Activated CD8-positive, alpha-beta T cell treated with anti-CD3 and anti-CD28 coated beads for 36 hours (primary cell): Measurements from ENCODE around the gene NRROS. TPM values are rescaled to one million over a fixed set of nuclear protein-coding genes. Genes with fewer than 3 reads are reported as not detected.
"Not testable (repeated sequence)": the region's sequence is repeated elsewhere in the genome, so short reads cannot be mapped to it uniquely, and the experiment has no call there.

ENCODE experiments used
- ATAC-seq: fragments of 200-7000 bp; cut with Tn5 transposase; one replicate; pipeline ENCODE4 v1.10.0; 2021; ENCODE audit warnings: mild to moderate bottlenecking, moderate library complexity
- CTCF ChIA-PET: fragments of 350-600 bp; sonication (Branson Sonifier 250); formaldehyde crosslinking; loops from one replicate; lab custom pipeline; 2021; ENCODE audit warnings: antibody characterized with exemption; lab: Charles Lee
- POLR2A ChIA-PET: fragments of 350-600 bp; sonication (Branson Sonifier 250); formaldehyde crosslinking; loops from one replicate; lab custom pipeline; 2021; ENCODE audit warnings: antibody characterized with exemption; lab: Charles Lee
- DNase-seq: peaks from one replicate; pipeline ENCODE4 v3.0.0-alpha.2; 2020
- H3K27ac Mint-ChIP-seq: one replicate; pipeline ENCODE4 v1.8.0; 2021; ENCODE audit warnings: mild to moderate bottlenecking, mixed read lengths
- H3K27me3 Mint-ChIP-seq: one replicate; pipeline ENCODE4 v1.8.0; 2021; ENCODE audit warnings: mixed read lengths
- H3K36me3 Mint-ChIP-seq: one replicate; pipeline ENCODE4 v1.8.0; 2021; ENCODE audit warnings: low read depth, mixed read lengths
- H3K4me1 Mint-ChIP-seq: one replicate; pipeline ENCODE4 v1.8.0; 2021; ENCODE audit warnings: low read depth, mixed read lengths
- H3K4me3 Mint-ChIP-seq: one replicate; pipeline ENCODE4 v1.8.0; 2021; ENCODE audit warnings: mild to moderate bottlenecking, moderate library complexity, mixed read lengths
- H3K9me3 Mint-ChIP-seq: one replicate; pipeline ENCODE4 v1.8.0; 2021; ENCODE audit warnings: mixed read lengths
- intact Hi-C: fragments of 100-400 bp; cut with micrococcal nuclease; formaldehyde crosslinking; loops from one replicate; pipeline ENCODE4 v1.10.0; 2022
- total RNA-seq, 2 experiments: library from RNA; stranded (reverse); gene quantifications; one replicate each; pipeline ENCODE4 v1.2.3, GENCODE V29; 2021
- TF ChIP-seq, protein P1 (sequence below): fragments of 200-600 bp; IDR thresholded peaks from one replicate; pipeline ENCODE4 v1.8.0; 2022; ENCODE audit warnings: antibody characterized with exemption, mild to moderate bottlenecking

The NRROS gene
- total RNA-seq, 2 experiments from 2014 or later, result 24.2 to 26.5 TPM

DNA sequence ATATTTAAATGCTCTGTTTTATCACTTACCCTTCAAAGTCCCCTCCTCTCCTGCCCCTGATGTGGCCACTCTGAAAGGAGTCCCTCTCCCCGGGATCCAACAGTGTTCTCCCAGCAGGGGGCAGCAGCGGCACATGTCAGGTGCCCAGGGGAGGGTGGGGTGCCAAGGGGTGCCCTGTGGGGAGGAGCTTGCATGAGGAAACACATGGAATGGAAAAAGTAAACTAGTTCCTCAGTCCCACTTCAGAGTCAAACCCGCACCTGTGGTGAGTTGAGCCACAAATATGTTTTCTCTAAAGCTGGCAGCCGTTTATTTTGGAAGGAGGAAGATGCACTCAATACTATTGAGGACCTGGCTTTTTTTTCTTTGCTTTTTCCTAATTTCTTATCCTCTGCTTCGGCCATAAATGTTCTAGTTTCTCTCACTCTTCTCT, 30.1 kb upstream of the NRROS start:
- no peaks in the 10 kb centered on the region for H3K9me3 Mint-ChIP-seq
- peak overlapping the region; percentile 35 for H3K4me3 Mint-ChIP-seq
- TF ChIP-seq, protein P1, sequence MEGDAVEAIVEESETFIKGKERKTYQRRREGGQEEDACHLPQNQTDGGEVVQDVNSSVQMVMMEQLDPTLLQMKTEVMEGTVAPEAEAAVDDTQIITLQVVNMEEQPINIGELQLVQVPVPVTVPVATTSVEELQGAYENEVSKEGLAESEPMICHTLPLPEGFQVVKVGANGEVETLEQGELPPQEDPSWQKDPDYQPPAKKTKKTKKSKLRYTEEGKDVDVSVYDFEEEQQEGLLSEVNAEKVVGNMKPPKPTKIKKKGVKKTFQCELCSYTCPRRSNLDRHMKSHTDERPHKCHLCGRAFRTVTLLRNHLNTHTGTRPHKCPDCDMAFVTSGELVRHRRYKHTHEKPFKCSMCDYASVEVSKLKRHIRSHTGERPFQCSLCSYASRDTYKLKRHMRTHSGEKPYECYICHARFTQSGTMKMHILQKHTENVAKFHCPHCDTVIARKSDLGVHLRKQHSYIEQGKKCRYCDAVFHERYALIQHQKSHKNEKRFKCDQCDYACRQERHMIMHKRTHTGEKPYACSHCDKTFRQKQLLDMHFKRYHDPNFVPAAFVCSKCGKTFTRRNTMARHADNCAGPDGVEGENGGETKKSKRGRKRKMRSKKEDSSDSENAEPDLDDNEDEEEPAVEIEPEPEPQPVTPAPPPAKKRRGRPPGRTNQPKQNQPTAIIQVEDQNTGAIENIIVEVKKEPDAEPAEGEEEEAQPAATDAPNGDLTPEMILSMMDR, result peak; percentile 93
- no peaks in the 10 kb centered on the region for H3K27me3 Mint-ChIP-seq
- peak; percentile 94 for ATAC-seq
- intact Hi-C loops, result loop anchor here (2.0 to 5.0 kb wide), 3 partner anchors 33 to 83 kb away; no protein-coding TSS in a partner anchor
- no peaks in the 10 kb centered on the region for H3K36me3 Mint-ChIP-seq
- ChIA-PET POLR2A (interaction anchor here (0.6 to 4.7 kb wide), 7 partner anchors 23 to 144 kb away, joined by 3 to 30 read pairs (median 5); partner anchors contain the start of gene NRROS), CTCF (interaction anchor here (0.6 to 14.8 kb wide), 40 partner anchors 8 to 333 kb away, joined by 3 to 310 read pairs (median 4); partner anchors contain the start of genes CEP19, FBXO45, NCBP2 and NRROS)
- peak overlapping the region; percentile 81 for H3K27ac Mint-ChIP-seq
- H3K4me1 Mint-ChIP-seq, result peaks cover 34% of the 10 kb centered on the region
- peak; percentile 96 for DNase-seq

DNA sequence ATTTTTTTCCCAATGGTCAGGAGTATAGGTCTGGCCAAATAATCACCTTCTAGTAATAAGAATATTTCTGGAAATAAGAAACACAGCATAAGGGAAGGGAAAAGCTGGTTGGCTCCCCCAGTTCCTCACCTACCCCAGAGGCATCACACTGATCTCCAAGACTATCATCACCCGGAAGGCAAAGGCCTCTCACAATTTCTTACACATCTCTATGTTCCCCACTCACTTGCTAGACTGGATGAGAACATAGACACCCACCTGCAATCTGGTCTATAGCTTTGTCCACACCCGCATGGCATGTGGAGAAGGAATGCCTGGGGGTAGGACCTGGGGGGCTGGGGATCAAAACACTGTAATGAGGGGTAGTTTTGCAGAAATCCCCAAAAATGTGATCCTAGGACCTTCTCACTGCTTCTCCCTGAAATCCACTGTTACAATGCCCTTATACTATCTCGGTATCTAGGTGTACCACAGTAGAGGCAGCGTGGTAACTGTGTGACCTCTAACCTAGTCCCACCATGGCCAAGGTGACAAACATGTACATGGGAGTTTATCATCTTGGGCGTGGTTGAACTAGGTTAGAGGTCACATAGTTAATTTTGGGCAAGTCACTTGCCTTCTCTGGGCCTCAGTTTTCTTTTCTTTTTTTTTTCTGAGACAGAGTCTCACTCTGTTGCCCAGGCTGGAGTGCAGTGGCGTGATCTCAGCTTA, 29.5 kb upstream of the NRROS start:
- TF ChIP-seq, protein P1, result no peak
- Mint-ChIP-seq H3K9me3 (no peaks in the 10 kb centered on the region), H3K4me3 (peak overlapping the region; percentile 35), H3K27me3 (no peaks in the 10 kb centered on the region), H3K4me1 (peaks cover 29% of the 10 kb centered on the region), H3K27ac (peak overlapping the region; percentile 81), H3K36me3 (no peaks in the 10 kb centered on the region)
- ChIA-PET POLR2A (interaction anchor here (0.6 to 4.7 kb wide), 8 partner anchors 22 to 143 kb away, joined by 3 to 30 read pairs (median 4); partner anchors contain the start of gene NRROS), CTCF (interaction anchor here (0.6 to 14.8 kb wide), 36 partner anchors 8 to 332 kb away, joined by 3 to 310 read pairs (median 6); partner anchors contain the start of genes CEP19, FBXO45, NCBP2 and NRROS)
- ATAC-seq, result peak; percentile 31
- DNase-seq, result no peak
- intact Hi-C loops, result loop anchor here (2.0 to 5.0 kb wide), 3 partner anchors 32 to 83 kb away; no protein-coding TSS in a partner anchor

DNA sequence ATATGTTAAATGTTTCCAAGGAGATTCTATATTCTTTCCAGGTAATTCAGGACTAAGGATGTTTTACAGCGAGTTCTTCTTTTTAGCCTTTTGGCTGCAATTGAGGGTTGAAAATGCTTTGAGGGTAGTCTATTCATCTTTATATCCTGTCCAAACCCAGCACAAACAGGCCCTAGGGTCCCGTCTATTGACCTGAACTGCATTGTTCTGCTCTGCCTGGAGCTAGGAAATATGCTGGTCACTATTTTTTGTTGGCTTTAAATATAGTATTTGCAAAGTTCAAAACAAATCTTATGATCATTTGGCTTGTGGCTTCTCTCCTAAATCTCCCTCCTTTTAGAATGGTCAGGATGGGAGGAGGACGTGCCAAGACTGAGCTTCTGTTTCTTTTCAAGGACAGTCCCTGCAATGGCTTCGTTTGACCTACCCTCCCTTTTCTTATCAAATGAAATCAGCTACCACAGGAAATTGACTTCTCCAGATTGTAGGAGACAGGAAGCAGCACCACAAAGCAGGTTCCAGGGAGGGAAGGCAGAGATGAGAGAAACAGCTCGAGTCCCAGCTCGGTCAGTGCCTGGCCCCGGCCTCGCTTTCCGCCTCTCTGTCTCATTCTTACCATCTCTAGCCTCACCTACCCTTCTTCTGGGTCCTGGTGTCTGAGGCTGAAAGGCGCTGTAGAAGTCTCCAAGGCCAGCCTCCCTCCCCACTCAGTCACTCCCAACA, 27.6 kb upstream of the NRROS start:
- no peaks in the 10 kb centered on the region for H3K36me3 Mint-ChIP-seq
- no peaks in the 10 kb centered on the region for H3K9me3 Mint-ChIP-seq
- peak overlapping the region; percentile 46 for H3K27ac Mint-ChIP-seq
- H3K27me3 Mint-ChIP-seq, result no peaks in the 10 kb centered on the region
- TF ChIP-seq, protein P1, result no peak
- ATAC-seq (no peak), DNase-seq (no peak)
- H3K4me1 Mint-ChIP-seq, result peaks cover 29% of the 10 kb centered on the region
- intact Hi-C loops, result no loop called here
- CTCF ChIA-PET, result interaction anchor here (0.9 to 14.8 kb wide), 4 partner anchors 10 to 83 kb away, joined by 3 to 310 read pairs (median 5); no protein-coding TSS in a partner anchor
- H3K4me3 Mint-ChIP-seq, result no peak overlapping the region
- POLR2A ChIA-PET, result interaction anchor here (0.6 to 4.7 kb wide), 7 partner anchors 9 to 193 kb away, joined by 3 to 30 read pairs (median 4); partner anchors contain the start of genes FBXO45, NRROS and WDR53

DNA sequence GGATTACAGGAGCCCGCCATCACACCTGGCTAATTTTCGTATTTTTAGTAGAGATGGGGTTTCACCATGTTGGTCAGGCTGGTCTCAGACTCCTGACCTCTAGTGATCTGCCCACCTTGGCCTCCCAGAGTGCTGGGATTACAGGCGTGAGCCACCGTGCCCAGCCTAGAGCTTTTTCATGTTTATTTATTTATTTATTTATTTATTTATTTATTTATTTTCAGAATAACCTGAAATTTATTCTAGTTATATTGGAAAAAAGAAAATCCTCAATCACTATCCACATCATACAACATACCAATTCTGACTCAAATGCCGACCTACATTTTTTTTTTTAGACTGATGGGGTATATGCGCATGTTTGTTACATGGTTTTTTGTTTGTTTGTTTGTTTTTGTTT, 24.3 kb upstream of the NRROS start:
- H3K9me3 Mint-ChIP-seq, H3K27ac Mint-ChIP-seq, intact Hi-C loops, H3K36me3 Mint-ChIP-seq, H3K4me3 Mint-ChIP-seq, POLR2A ChIA-PET, H3K27me3 Mint-ChIP-seq, DNase-seq, ATAC-seq: not testable (repeated sequence)
- CTCF ChIA-PET, result interaction anchor here (14.8 kb wide), 1 partner anchor 74 kb away, joined by 310 read pairs; no protein-coding TSS in a partner anchor
- peaks cover 23% of the 10 kb centered on the region for H3K4me1 Mint-ChIP-seq

DNA sequence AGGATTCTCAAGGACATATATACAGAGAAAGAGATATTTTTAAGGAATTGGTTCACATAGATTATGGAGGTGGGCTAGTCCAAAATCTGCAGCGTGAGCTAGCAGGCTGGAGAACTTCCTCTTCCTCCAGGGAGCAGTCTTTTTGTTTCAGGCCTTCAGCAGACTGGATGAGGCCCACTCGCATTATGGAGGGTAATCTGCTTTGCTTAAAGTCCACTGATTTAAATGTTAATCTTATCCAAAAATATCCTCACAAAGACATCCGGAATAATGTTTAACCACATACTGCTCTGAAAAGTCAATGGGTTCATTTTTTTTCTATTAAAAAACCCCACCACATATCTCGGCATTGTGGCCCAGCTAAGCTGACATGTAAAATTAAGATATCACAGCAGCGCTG, 22.2 kb upstream of the NRROS start:
- DNase-seq (no peak), ATAC-seq (no peak)
- intact Hi-C loops, result no loop called here
- TF ChIP-seq, protein P1, result no peak
- Mint-ChIP-seq H3K36me3 (no peaks in the 10 kb centered on the region), H3K4me1 (peaks cover 25% of the 10 kb centered on the region), H3K4me3 (no peak overlapping the region), H3K27me3 (no peaks in the 10 kb centered on the region), H3K27ac (no peak overlapping the region), H3K9me3 (no peaks in the 10 kb centered on the region)
- POLR2A ChIA-PET, result interaction anchor here (0.6 to 1.6 kb wide), 4 partner anchors 13 to 338 kb away, joined by 3 to 6 read pairs (median 3); partner anchors contain the start of gene NRROS
- CTCF ChIA-PET, result interaction anchor here (1.0 to 1.5 kb wide), 2 partner anchors 8 to 68 kb away, joined by 4 to 9 read pairs; no protein-coding TSS in a partner anchor
